ENCODE results near the gene OR56A4. TPM values are rescaled to one million over a fixed set of nuclear protein-coding genes. Genes with fewer than 3 reads are reported as not detected.
"Not testable (repeated sequence)": the region's sequence is repeated elsewhere in the genome, so short reads cannot be mapped to it uniquely, and the experiment has no call there.

OR56A4 gene
- total RNA-seq, 4 donors from 2014 or later, result not detected

GRCh38 chr11:5966958-5967357 lies 39.8 kb downstream of the OR56A4 start:
- TF ChIP-seq CTCF (IDR thresholded peaks at IDR 0.05), result no peak
- no peak for DNase-seq (ENCODE audit: low spot score)
- ATAC-seq (ENCODE audit: low FRiP score), result no peak

DNA sequence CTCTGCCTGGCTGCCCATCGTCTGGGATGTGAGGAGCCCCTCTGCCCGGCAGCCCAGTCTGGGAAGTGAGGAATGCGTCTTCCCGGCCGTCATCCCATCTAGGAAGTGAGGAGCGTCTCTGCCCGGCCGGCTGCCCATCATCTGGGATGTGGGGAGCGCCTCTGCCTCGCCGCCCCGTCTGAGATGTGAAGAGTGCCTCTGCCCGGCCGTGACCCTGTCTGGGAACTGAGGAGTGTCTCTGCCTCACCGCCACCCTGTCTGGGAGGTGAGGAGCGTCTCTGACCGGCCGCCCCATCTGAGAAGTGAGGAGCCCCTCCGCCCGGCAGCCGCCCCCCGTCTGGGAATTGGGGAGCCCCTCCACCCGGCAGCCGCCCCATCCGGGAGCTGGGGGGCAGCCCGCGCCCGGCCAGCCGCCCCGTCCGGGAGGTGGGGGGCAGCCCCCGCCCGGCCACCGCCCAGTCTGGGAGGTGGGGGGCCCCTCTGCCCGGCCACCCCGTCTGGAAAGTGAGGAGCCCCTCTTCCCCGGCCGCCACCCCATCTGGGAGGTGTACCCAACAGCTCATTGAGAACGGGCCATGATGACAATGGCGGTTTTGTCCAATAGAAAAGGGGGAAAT lies 45.9 kb downstream of the OR56A4 start:
- not testable (repeated sequence) for ATAC-seq (ENCODE audit: low FRiP score); DNase-seq (ENCODE audit: low spot score)

- ATAC-seq (ENCODE audit: low FRiP score) (no peak), DNase-seq (ENCODE audit: low spot score) (no peak)
- TF ChIP-seq CTCF (IDR thresholded peaks at IDR 0.05), result no peak
Observed at GRCh38 chr11:5955586-5955985, 51.2 kb downstream of the OR56A4 start.

Small RNAs within 50 kb of the gene (small RNA-seq; reads per million reads assigned to genes)
- not detected for gene RNA5SP329

Other genes starting within 250 kb of the OR56A4 start
- gene OR52N5, start 223.6 kb downstream of the OR56A4 start, total RNA-seq, result 10 to 100 TPM in 1 of 4 donors, not detected in 3; 11.9 TPM
- 10 to 100 TPM in 1 of 4 donors, 1 to 10 TPM in 1, under 1 TPM in 1, not detected in 1; 0.46 to 13.9 (median 2.4) TPM for gene OR52N1, start 215.7 kb downstream of the OR56A4 start, total RNA-seq
- not detected for gene OR52N2, start 198.0 kb downstream of the OR56A4 start, total RNA-seq
- not detected for gene OR52E6, start 165.0 kb downstream of the OR56A4 start, total RNA-seq
- gene OR52E8, start 149.3 kb downstream of the OR56A4 start, total RNA-seq, result not detected
- not detected for gene OR52E4, start 126.3 kb downstream of the OR56A4 start, total RNA-seq
- not detected for gene OR52E5, start 113.7 kb downstream of the OR56A4 start, total RNA-seq
- gene OR56A3, start 64.7 kb downstream of the OR56A4 start, total RNA-seq, result not detected
- gene OR56A5, start 38.5 kb downstream of the OR56A4 start, total RNA-seq, result not detected
- gene OR52L1, start 20.0 kb downstream of the OR56A4 start, total RNA-seq, result not detected
- under 1 TPM in 1 of 4 donors, not detected in 3; 0.06 TPM for gene OR56A1, start 23.8 kb upstream of the OR56A4 start, total RNA-seq
- gene OR56B4, start 100.7 kb upstream of the OR56A4 start, total RNA-seq, result not detected
- gene OR52B2, start 163.4 kb upstream of the OR56A4 start, total RNA-seq, result not detected
- gene OR52W1, start 192.3 kb upstream of the OR56A4 start, total RNA-seq, result not detected
- gene C11orf42, start 198.6 kb upstream of the OR56A4 start, total RNA-seq, result not detected
- gene FHIP1B, start 227.7 kb upstream of the OR56A4 start, total RNA-seq, result 10 to 100 TPM; 23.8 to 50.9 (median 43.9) TPM
- under 1 TPM in 1 of 4 donors, not detected in 3; 0.28 TPM for gene CNGA4, start 232.1 kb upstream of the OR56A4 start, total RNA-seq

Measured in omental fat pad (tissue), 4 donors.